Epithelial cell of proximal tubule (primary cell): ENCODE results near the gene MEIS2. TPM values are rescaled to one million over a fixed set of nuclear protein-coding genes. Genes with fewer than 3 reads are reported as not detected.

ENCODE experiments used
- DNase-seq: peaks from one replicate; pipeline ENCODE4 v3.0.0-alpha.2; 2011; ENCODE audit warnings: low read depth
- H3K4me3 ChIP-seq: 2 replicates; pipeline ENCODE4 v1.5.1; 2011; ENCODE audit warnings: low read depth, mild to moderate bottlenecking, low read length
- total RNA-seq: library from RNA; depleted of rRNA; stranded (reverse); fragments of >200 nt; gene quantifications from 2 replicates; pipeline ENCODE4 v1.2.3, GENCODE V29; 2015
- TF ChIP-seq, protein P1 (sequence below): conservative IDR thresholded peaks from 2 replicates; pipeline ENCODE4 v1.5.1; 2012; ENCODE audit warnings: low read depth, mild to moderate bottlenecking, low read length

The MEIS2 gene
- total RNA-seq, 1 donor from 2014 or later: 14.0 TPM

DNA sequence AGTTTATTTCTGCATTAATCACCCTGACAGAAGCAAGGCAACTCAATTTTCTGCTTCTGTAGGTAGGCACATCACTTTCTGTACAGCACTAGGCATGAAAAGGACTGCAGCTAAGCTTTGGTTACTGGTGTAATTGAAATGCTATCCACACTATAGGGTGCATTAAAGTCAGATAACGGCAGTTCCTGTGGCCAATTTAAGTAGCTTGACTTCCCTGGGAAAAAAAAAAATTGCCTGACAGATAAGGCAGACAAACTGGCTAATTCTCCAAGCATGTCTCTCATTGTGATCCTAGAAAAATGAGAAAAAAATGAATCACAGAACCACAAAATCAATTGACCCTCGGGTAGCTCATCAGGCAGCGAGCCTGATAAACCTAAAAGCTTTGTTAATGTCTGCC, 151.4 kb downstream of the MEIS2 start:
- DNase-seq: no peak
- TF ChIP-seq, protein P1, sequence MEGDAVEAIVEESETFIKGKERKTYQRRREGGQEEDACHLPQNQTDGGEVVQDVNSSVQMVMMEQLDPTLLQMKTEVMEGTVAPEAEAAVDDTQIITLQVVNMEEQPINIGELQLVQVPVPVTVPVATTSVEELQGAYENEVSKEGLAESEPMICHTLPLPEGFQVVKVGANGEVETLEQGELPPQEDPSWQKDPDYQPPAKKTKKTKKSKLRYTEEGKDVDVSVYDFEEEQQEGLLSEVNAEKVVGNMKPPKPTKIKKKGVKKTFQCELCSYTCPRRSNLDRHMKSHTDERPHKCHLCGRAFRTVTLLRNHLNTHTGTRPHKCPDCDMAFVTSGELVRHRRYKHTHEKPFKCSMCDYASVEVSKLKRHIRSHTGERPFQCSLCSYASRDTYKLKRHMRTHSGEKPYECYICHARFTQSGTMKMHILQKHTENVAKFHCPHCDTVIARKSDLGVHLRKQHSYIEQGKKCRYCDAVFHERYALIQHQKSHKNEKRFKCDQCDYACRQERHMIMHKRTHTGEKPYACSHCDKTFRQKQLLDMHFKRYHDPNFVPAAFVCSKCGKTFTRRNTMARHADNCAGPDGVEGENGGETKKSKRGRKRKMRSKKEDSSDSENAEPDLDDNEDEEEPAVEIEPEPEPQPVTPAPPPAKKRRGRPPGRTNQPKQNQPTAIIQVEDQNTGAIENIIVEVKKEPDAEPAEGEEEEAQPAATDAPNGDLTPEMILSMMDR: no peak
- no peak overlapping the region for H3K4me3 ChIP-seq

DNA sequence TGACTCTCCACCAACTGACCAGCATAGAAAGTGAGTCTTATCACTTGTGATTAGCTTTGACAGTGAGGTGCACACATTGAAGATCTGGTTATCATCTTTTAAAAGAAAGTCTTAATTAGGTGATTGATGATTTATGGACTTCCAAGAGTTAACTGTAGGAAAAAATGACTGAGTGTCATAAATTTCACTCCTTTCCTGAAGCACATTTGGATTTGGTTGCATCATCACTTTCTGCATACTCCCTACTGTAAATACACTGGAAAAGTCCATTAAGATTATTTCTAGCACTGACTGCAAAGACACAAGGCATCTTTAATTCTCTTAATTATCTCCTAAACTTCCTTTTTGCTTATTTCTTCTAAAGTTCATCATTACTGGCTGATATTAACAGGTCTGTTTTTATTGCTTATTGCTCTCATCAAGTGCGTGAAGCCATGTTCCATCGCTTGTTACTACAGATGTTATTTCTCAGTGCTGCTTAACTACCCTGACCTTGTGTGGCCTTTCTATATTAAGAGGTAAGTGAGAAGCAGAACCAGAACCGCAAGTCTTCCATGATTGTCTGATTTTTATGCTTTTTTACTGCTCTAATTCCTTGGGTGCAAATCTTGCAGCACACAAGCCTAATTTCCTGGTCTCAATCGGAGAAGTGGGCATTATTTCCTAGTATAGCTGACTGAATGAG, 153.2 kb downstream of the MEIS2 start:
- H3K4me3 ChIP-seq: no peak overlapping the region
- TF ChIP-seq, protein P1: no peak
- DNase-seq: no peak

DNA sequence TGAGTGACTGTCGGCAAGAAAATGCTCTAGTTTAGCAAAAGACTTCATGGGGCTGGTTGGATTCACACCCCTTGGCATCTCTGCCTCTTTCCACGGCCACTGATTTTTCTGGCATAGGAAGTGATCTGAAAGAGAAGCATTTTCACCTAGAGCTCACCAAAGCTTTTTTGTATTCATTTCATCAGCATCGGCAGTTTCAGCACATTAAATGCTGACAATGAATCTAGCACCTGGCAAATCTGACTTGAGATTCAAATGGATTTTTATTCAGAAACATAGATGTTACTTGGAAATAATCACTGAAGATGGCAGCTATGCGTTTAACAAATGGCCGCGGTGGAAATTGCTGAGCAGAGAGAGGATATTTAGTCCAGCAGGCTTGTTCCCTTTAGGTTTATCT, 155.9 kb downstream of the MEIS2 start:
- no peak overlapping the region for H3K4me3 ChIP-seq
- TF ChIP-seq, protein P1: no peak
- no peak for DNase-seq

DNA sequence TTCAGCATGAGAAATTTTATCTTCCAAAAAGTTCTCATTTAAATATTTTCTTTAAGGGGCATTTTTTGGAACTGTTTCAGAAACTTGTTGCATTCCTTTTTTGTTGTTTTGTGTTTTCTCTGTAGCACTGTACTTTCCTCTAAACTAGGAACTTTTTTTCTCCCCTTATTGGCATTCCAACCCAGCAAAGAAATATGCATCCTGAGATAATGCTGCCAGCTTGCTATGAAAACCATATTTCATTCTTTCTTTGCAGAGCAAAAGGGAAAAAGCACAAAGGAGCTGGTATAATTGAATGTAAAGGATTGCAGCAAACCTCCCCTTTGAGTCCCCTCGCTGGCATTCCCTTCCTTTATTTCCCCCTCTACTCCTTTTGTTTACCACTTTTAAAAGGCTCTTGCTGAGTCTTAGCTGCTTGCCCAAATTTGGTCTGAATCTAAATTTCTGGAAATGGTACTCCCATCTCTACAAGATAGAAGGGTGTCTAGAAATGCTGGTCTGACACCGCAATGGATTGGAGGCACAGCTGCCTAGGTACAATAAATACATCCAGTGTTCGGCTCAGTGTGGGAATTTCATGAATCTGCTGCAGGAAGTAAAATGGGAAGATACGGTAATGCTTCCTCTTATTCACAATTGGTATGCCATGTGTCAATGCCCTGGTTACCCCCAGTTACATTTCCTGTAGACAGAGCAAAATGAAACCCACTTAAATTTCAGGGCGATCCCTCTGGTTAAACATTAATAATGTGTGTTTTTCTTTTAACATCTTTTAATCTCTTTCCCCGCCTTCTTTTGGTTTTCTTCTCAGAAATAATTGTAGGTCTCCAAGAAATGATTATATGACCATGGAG, 156.6 kb downstream of the MEIS2 start:
- TF ChIP-seq, protein P1: no peak
- DNase-seq: no peak
- no peak overlapping the region for H3K4me3 ChIP-seq

DNA sequence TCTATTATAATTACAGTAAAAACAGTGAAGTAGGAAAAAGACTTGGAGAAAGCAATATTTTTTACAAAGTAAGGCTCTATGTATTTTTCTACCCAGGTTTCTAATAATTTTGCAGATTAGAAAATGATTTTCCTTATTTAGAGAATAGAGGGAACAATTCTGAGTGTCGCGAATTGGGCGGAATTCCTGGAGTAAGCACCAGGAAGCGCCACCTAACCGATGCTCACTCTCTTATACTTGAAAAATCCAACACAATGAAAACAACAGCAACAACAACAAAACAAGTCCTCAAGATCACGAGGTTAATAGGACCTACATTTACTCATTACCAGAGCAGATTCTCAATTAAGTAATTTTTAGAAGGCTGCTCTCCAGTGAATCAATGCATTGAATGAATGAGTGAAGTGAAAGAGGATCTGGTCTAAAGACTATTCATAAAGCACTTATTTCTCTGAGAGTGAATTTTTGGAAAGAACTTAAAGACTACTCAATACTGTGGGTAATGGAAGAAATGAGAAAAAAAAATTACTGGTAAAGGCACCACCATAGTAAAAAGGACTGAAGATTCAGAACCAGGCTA, 158.0 kb downstream of the MEIS2 start:
- TF ChIP-seq, protein P1: no peak
- H3K4me3 ChIP-seq: no peak overlapping the region
- DNase-seq: no peak

DNA sequence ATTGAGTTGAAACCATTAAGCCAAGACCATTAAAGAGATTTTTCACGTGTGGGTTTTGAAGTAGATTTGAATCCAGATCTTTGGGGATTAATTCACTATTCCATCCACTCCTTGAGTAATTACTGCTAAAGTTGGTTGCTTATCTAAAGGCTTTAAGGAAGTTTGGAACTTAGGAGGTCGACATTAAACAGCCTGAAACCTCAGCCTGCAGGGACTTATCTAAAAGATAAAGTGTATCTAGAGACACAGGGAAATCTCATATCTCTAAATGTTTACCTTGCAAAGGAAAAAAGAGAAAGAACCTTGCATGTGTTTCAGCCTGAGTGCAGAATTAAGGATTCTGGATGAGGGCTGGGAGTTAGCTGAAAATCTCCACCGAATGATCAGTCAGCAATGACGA, 158.6 kb downstream of the MEIS2 start:
- TF ChIP-seq, protein P1: no peak
- no peak for DNase-seq
- H3K4me3 ChIP-seq: no peak overlapping the region
